ENCODE measurements around the gene EPS8L3.

Gene EPS8L3

GRCh38 chr1:109763646-109764415 is at the start of gene EPS8L3:
Gene EPS8L3 (minus strand): TSS chr1:109763923. CDS start chr1:109761749, 2,174 bp downstream.
- Histone ChIP-seq H3K27me3 (ENCODE audit: control insufficient read depth, insufficient read depth, low read length) (no peaks in the 10 kb centered on the region), H3K27ac (ENCODE audit: low read length) (no peak within 1 kb of the TSS), H3K36me3 (ENCODE audit: control insufficient read depth, low read depth, low read length) (no peaks in the 10 kb centered on the region), H3K9me3 (ENCODE audit: control insufficient read depth, low read depth, low read length) (no peaks in the 10 kb centered on the region), H3K4me3 (ENCODE audit: low read length) (no peak within 1 kb of the TSS), H3K4me1 (ENCODE audit: control insufficient read depth, low read depth, low read length) (no peaks in the 10 kb centered on the region), H3K9ac (ENCODE audit: low read length) (no peak within 1 kb of the TSS)

- Histone ChIP-seq H3K36me3 (ENCODE audit: control insufficient read depth, low read depth, low read length) (no peaks in the 10 kb centered on the region), H3K4me1 (ENCODE audit: control insufficient read depth, low read depth, low read length) (no peaks in the 10 kb centered on the region), H3K9ac (ENCODE audit: low read length) (no peak overlapping the region), H3K9me3 (ENCODE audit: control insufficient read depth, low read depth, low read length) (peaks cover 4% of the 10 kb centered on the region), H3K4me3 (ENCODE audit: low read length) (no peak overlapping the region), H3K27ac (ENCODE audit: low read length) (no peak overlapping the region), H3K27me3 (ENCODE audit: control insufficient read depth, insufficient read depth, low read length) (no peaks in the 10 kb centered on the region)
Measured at GRCh38 chr1:109812691-109813393, 49.1 kb upstream of the EPS8L3 start.

GRCh38 chr1:109808703-109809102 is 45.0 kb upstream of the EPS8L3 start:
- no peak overlapping the region for H3K9ac ChIP-seq (ENCODE audit: low read length)
- no peaks in the 10 kb centered on the region for H3K4me1 ChIP-seq (ENCODE audit: control insufficient read depth, low read depth, low read length)
- H3K9me3 ChIP-seq (ENCODE audit: control insufficient read depth, low read depth, low read length): no peaks in the 10 kb centered on the region
- H3K36me3 ChIP-seq (ENCODE audit: control insufficient read depth, low read depth, low read length): no peaks in the 10 kb centered on the region
- no peak overlapping the region for H3K27ac ChIP-seq (ENCODE audit: low read length)
- H3K27me3 ChIP-seq (ENCODE audit: control insufficient read depth, insufficient read depth, low read length): no peaks in the 10 kb centered on the region
- H3K4me3 ChIP-seq (ENCODE audit: low read length): no peak overlapping the region

GRCh38 chr1:109807822-109808680 is 44.3 kb upstream of the EPS8L3 start:
- no peak overlapping the region for H3K9ac ChIP-seq (ENCODE audit: low read length)
- no peaks in the 10 kb centered on the region for H3K36me3 ChIP-seq (ENCODE audit: control insufficient read depth, low read depth, low read length)
- no peak overlapping the region for H3K4me3 ChIP-seq (ENCODE audit: low read length)
- no peaks in the 10 kb centered on the region for H3K4me1 ChIP-seq (ENCODE audit: control insufficient read depth, low read depth, low read length)
- H3K27me3 ChIP-seq (ENCODE audit: control insufficient read depth, insufficient read depth, low read length): no peaks in the 10 kb centered on the region
- no peaks in the 10 kb centered on the region for H3K9me3 ChIP-seq (ENCODE audit: control insufficient read depth, low read depth, low read length)
- no peak overlapping the region for H3K27ac ChIP-seq (ENCODE audit: low read length)

GRCh38 chr1:109807402-109807801 is 43.7 kb upstream of the EPS8L3 start:
- H3K9ac ChIP-seq (ENCODE audit: low read length): no peak overlapping the region
- H3K4me3 ChIP-seq (ENCODE audit: low read length): no peak overlapping the region
- no peaks in the 10 kb centered on the region for H3K27me3 ChIP-seq (ENCODE audit: control insufficient read depth, insufficient read depth, low read length)
- no peaks in the 10 kb centered on the region for H3K9me3 ChIP-seq (ENCODE audit: control insufficient read depth, low read depth, low read length)
- no peaks in the 10 kb centered on the region for H3K4me1 ChIP-seq (ENCODE audit: control insufficient read depth, low read depth, low read length)
- no peaks in the 10 kb centered on the region for H3K36me3 ChIP-seq (ENCODE audit: control insufficient read depth, low read depth, low read length)
- no peak overlapping the region for H3K27ac ChIP-seq (ENCODE audit: low read length)

GRCh38 chr1:109806733-109807400 is 43.1 kb upstream of the EPS8L3 start:
- Histone ChIP-seq H3K9ac (ENCODE audit: low read length) (no peak overlapping the region), H3K9me3 (ENCODE audit: control insufficient read depth, low read depth, low read length) (no peaks in the 10 kb centered on the region), H3K27me3 (ENCODE audit: control insufficient read depth, insufficient read depth, low read length) (no peaks in the 10 kb centered on the region), H3K4me3 (ENCODE audit: low read length) (no peak overlapping the region), H3K36me3 (ENCODE audit: control insufficient read depth, low read depth, low read length) (no peaks in the 10 kb centered on the region), H3K4me1 (ENCODE audit: control insufficient read depth, low read depth, low read length) (no peaks in the 10 kb centered on the region), H3K27ac (ENCODE audit: low read length) (no peak overlapping the region)

- no peaks in the 10 kb centered on the region for H3K9me3 ChIP-seq (ENCODE audit: control insufficient read depth, low read depth, low read length)
- no peak overlapping the region for H3K27ac ChIP-seq (ENCODE audit: low read length)
- H3K27me3 ChIP-seq (ENCODE audit: control insufficient read depth, insufficient read depth, low read length): no peaks in the 10 kb centered on the region
- H3K36me3 ChIP-seq (ENCODE audit: control insufficient read depth, low read depth, low read length): no peaks in the 10 kb centered on the region
- no peak overlapping the region for H3K4me3 ChIP-seq (ENCODE audit: low read length)
- H3K9ac ChIP-seq (ENCODE audit: low read length): no peak overlapping the region
- H3K4me1 ChIP-seq (ENCODE audit: control insufficient read depth, low read depth, low read length): no peaks in the 10 kb centered on the region
Measured at GRCh38 chr1:109805486-109806165, 41.9 kb upstream of the EPS8L3 start.

- Histone ChIP-seq H3K4me3 (ENCODE audit: low read length) (no peak overlapping the region), H3K9ac (ENCODE audit: low read length) (no peak overlapping the region), H3K4me1 (ENCODE audit: control insufficient read depth, low read depth, low read length) (no peaks in the 10 kb centered on the region), H3K9me3 (ENCODE audit: control insufficient read depth, low read depth, low read length) (no peaks in the 10 kb centered on the region), H3K27me3 (ENCODE audit: control insufficient read depth, insufficient read depth, low read length) (no peaks in the 10 kb centered on the region), H3K27ac (ENCODE audit: low read length) (no peak overlapping the region), H3K36me3 (ENCODE audit: control insufficient read depth, low read depth, low read length) (no peaks in the 10 kb centered on the region)
Measured at GRCh38 chr1:109804660-109805059, 40.9 kb upstream of the EPS8L3 start.

GRCh38 chr1:109803901-109804331 is 40.2 kb upstream of the EPS8L3 start:
- no peaks in the 10 kb centered on the region for H3K36me3 ChIP-seq (ENCODE audit: control insufficient read depth, low read depth, low read length)
- H3K9me3 ChIP-seq (ENCODE audit: control insufficient read depth, low read depth, low read length): no peaks in the 10 kb centered on the region
- no peaks in the 10 kb centered on the region for H3K27me3 ChIP-seq (ENCODE audit: control insufficient read depth, insufficient read depth, low read length)
- no peak overlapping the region for H3K27ac ChIP-seq (ENCODE audit: low read length)
- H3K4me1 ChIP-seq (ENCODE audit: control insufficient read depth, low read depth, low read length): no peaks in the 10 kb centered on the region
- no peak overlapping the region for H3K9ac ChIP-seq (ENCODE audit: low read length)
- H3K4me3 ChIP-seq (ENCODE audit: low read length): no peak overlapping the region

GRCh38 chr1:109802901-109803561 is 39.3 kb upstream of the EPS8L3 start:
- no peaks in the 10 kb centered on the region for H3K27me3 ChIP-seq (ENCODE audit: control insufficient read depth, insufficient read depth, low read length)
- H3K27ac ChIP-seq (ENCODE audit: low read length): no peak overlapping the region
- no peaks in the 10 kb centered on the region for H3K4me1 ChIP-seq (ENCODE audit: control insufficient read depth, low read depth, low read length)
- H3K4me3 ChIP-seq (ENCODE audit: low read length): no peak overlapping the region
- no peaks in the 10 kb centered on the region for H3K36me3 ChIP-seq (ENCODE audit: control insufficient read depth, low read depth, low read length)
- no peaks in the 10 kb centered on the region for H3K9me3 ChIP-seq (ENCODE audit: control insufficient read depth, low read depth, low read length)
- no peak overlapping the region for H3K9ac ChIP-seq (ENCODE audit: low read length)

All from iPS-18a (cell line).